ENCODE measurements around the gene MKRN2OS. TPM values are rescaled to one million over a fixed set of nuclear protein-coding genes. Genes with fewer than 3 reads are reported as not detected.

Gene MKRN2OS
- polyA plus RNA-seq, 2 of the 4 experiments (the other 2 are of a cell fraction): not detected

GRCh38 chr3:12588039-12589009 is 43.0 kb upstream of the MKRN2OS start:
- DNase-seq (ENCODE audit: low read depth in 1 of 2, low spot score in 1 of 2) (no peak), FAIRE-seq (no peak), ATAC-seq (no peak)
- ChIA-PET POLR2A (interaction anchor here (0.6 kb wide), 1 partner anchor 215 kb away, joined by 3 read pairs; no protein-coding TSS in a partner anchor), CTCF (interaction anchor here (1.3 kb wide), 1 partner anchor 18 kb away, joined by 5 read pairs; no protein-coding TSS in a partner anchor)
- Histone ChIP-seq H3K4me2 (no peak overlapping the region), H3K27ac (no peak overlapping the region), H3K4me3 (no peak overlapping the region), H3K4me1 (0 out of 3 replicates have a peak, but pooled peaks cover 4% of the 10 kb centered on the region), H3K9me3 (no peaks in the 10 kb centered on the region)
- WGBS (ENCODE audit: missing lambda C conversion rate): 79% methylated on average over 7 of the region's 7 CpGs
- no peak for TF ChIP-seq RNF2 (IDR thresholded peaks at IDR 0.05; ENCODE audit: borderline replicate concordance, low read depth)
- TF ChIP-seq JUNB (IDR thresholded peaks at IDR 0.05): no peak
- TF ChIP-seq PHF8 (IDR thresholded peaks at IDR 0.05; ENCODE audit: borderline replicate concordance, low read depth): no peak
- TF ChIP-seq EHF (CRISPR knock-in tag; IDR thresholded peaks at IDR 0.05): no peak
- no peak for TF ChIP-seq ZC3H11A (IDR thresholded peaks at IDR 0.05)
- TF ChIP-seq FOSB (CRISPR knock-in tag; IDR thresholded peaks at IDR 0.05): no peak
- TF ChIP-seq POLR2A (IDR thresholded peaks at IDR 0.05; ENCODE audit: low read length): no peak
- TF ChIP-seq EP300 (IDR thresholded peaks at IDR 0.05): no peak
- TF ChIP-seq RCOR1 (IDR thresholded peaks at IDR 0.05; ENCODE audit: low read depth, low read length): no peak
- no peak for TF ChIP-seq CBX8 (IDR thresholded peaks at IDR 0.05)
- no peak for TF ChIP-seq POLR2AphosphoS2 (conservative IDR thresholded peaks at IDR 0.05; ENCODE audit: low read length)
- TF ChIP-seq, protein P1, sequence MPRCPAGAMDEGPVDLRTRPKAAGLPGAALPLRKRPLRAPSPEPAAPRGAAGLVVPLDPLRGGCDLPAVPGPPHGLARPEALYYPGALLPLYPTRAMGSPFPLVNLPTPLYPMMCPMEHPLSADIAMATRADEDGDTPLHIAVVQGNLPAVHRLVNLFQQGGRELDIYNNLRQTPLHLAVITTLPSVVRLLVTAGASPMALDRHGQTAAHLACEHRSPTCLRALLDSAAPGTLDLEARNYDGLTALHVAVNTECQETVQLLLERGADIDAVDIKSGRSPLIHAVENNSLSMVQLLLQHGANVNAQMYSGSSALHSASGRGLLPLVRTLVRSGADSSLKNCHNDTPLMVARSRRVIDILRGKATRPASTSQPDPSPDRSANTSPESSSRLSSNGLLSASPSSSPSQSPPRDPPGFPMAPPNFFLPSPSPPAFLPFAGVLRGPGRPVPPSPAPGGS (IDR thresholded peaks at IDR 0.05): no peak
- TF ChIP-seq HOXB5 (CRISPR knock-in tag; IDR thresholded peaks at IDR 0.05): no peak
- TF ChIP-seq JUN (IDR thresholded peaks at IDR 0.05): no peak
- TF ChIP-seq ZSCAN20 (CRISPR knock-in tag; IDR thresholded peaks at IDR 0.05): no peak
- no peak for TF ChIP-seq CHD2 (IDR thresholded peaks at IDR 0.05; ENCODE audit: low read length, partially characterized antibody)
- TF ChIP-seq ZFP36 (IDR thresholded peaks at IDR 0.05; ENCODE audit: borderline replicate concordance, partially characterized antibody): no peak
- no peak for TF ChIP-seq NPAS2 (CRISPR knock-in tag; IDR thresholded peaks at IDR 0.05; ENCODE audit: borderline replicate concordance)

- DNase-seq (ENCODE audit: low read depth in 1 of 2, low spot score in 1 of 2) (no peak), FAIRE-seq (no peak), ATAC-seq (no peak)
- H3K9me3 ChIP-seq: no peaks in the 10 kb centered on the region
- ChIA-PET POLR2A (no interaction called here), CTCF (no interaction called here)
- 75% methylated on average over 3 of the region's 3 CpGs for WGBS (ENCODE audit: missing lambda C conversion rate)
- no peak overlapping the region for H3K27ac ChIP-seq
- 0 out of 3 replicates have a peak, but pooled peaks cover 4% of the 10 kb centered on the region for H3K4me1 ChIP-seq
- TF ChIP-seq, protein P2, sequence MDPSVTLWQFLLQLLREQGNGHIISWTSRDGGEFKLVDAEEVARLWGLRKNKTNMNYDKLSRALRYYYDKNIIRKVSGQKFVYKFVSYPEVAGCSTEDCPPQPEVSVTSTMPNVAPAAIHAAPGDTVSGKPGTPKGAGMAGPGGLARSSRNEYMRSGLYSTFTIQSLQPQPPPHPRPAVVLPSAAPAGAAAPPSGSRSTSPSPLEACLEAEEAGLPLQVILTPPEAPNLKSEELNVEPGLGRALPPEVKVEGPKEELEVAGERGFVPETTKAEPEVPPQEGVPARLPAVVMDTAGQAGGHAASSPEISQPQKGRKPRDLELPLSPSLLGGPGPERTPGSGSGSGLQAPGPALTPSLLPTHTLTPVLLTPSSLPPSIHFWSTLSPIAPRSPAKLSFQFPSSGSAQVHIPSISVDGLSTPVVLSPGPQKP (IDR thresholded peaks at IDR 0.05; ENCODE audit: low read depth, low read length): no peak
- TF ChIP-seq HOXB13 (CRISPR knock-in tag; IDR thresholded peaks at IDR 0.05; ENCODE audit: low read depth) (no peak), EP300 (IDR thresholded peaks at IDR 0.05) (no peak), ZNF302 (CRISPR knock-in tag; IDR thresholded peaks at IDR 0.05) (no peak), ZC3H11A (IDR thresholded peaks at IDR 0.05) (no peak), FOSB (CRISPR knock-in tag; IDR thresholded peaks at IDR 0.05) (no peak), SMC3 (IDR thresholded peaks at IDR 0.05) (no peak), JUNB (IDR thresholded peaks at IDR 0.05) (no peak), NFE2L2 (conservative IDR thresholded peaks at IDR 0.05; ENCODE audit: low read length) (no peak), CBX8 (IDR thresholded peaks at IDR 0.05) (no peak), ZFP36 (IDR thresholded peaks at IDR 0.05; ENCODE audit: borderline replicate concordance, partially characterized antibody) (no peak), TFCP2L1 (CRISPR knock-in tag; IDR thresholded peaks at IDR 0.05) (no peak), KDM5A (IDR thresholded peaks at IDR 0.05) (no peak), RFX5 (IDR thresholded peaks at IDR 0.05) (no peak), POLR2AphosphoS2 (conservative IDR thresholded peaks at IDR 0.05; ENCODE audit: low read length) (no peak), RCOR1 (IDR thresholded peaks at IDR 0.05; ENCODE audit: low read depth, low read length) (no peak), ATOH8 (CRISPR knock-in tag; IDR thresholded peaks at IDR 0.05; ENCODE audit: low read depth) (no peak), MAFK (IDR thresholded peaks at IDR 0.05; ENCODE audit: partially characterized antibody) (no peak)
- TF ChIP-seq, protein P3, sequence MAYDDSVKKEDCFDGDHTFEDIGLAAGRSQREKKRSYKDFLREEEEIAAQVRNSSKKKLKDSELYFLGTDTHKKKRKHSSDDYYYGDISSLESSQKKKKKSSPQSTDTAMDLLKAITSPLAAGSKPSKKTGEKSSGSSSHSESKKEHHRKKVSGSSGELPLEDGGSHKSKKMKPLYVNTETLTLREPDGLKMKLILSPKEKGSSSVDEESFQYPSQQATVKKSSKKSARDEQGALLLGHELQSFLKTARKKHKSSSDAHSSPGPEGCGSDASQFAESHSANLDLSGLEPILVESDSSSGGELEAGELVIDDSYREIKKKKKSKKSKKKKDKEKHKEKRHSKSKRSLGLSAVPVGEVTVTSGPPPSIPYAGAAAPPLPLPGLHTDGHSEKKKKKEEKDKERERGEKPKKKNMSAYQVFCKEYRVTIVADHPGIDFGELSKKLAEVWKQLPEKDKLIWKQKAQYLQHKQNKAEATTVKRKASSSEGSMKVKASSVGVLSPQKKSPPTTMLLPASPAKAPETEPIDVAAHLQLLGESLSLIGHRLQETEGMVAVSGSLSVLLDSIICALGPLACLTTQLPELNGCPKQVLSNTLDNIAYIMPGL (CRISPR knock-in tag; IDR thresholded peaks at IDR 0.05; ENCODE audit: borderline replicate concordance): no peak
- no peak overlapping the region for H3K4me2 ChIP-seq
- no peak overlapping the region for H3K4me3 ChIP-seq
Observed at GRCh38 chr3:12586403-12586802, 41.1 kb upstream of the MKRN2OS start.

All from A549 (cell line).